ENCODE data around the gene CORIN. TPM values are rescaled to one million over a fixed set of nuclear protein-coding genes. Genes with fewer than 3 reads are reported as not detected.

The CORIN gene
- polyA plus RNA-seq, 1 donor (not counting 4 experiments of a cell fraction or from before 2014, with no cell fraction given), result 0.14 TPM

DNA sequence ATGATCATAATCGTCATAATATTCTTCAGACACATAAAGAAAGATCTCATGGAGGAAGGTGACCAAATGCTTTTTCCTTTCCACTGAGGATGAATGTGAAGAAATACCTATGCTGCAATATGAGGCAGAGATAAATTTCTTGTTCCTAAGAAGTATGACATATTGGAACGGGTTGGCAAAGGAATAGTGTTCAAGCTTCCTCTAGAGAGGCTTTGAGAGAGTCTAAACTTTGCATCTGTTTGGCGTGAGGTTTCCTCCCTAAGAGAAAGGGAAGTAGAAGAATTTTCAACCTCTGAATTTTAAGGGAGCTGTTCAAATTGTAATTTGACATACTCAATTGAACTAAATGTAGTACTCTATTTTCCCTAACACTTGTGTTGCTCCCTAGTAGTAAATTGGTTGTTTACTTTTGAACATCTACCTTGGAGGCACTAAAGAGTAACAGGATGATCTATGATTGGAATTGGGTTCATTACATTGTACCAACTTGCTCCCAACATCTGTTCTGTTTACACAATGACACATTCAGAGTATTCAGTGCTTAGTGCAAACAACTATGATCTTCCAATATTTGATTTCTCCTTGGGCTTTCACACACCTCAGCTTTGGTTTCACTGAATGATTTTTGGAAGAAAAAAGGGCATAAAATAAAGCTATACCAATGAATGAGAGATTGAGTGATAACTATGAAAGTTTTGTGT is 122.0 kb downstream of the CORIN start:
- no peak for TF ChIP-seq CTCF (optimal IDR thresholded peaks at IDR 0.05 in 1 of 3, IDR thresholded peaks at IDR 0.05 in 1 of 3, conservative IDR thresholded peaks at IDR 0.05 in 1 of 3; ENCODE audit: extremely low read depth in 1 of 3, insufficient read depth in 2 of 3, low read length in 3 of 3)
- no peak for TF ChIP-seq EZH2 (IDR thresholded peaks at IDR 0.05; ENCODE audit: low read length)
- no peak for DNase-seq (ENCODE audit: low read depth, low spot score)
- H3K4me2 ChIP-seq (ENCODE audit: control insufficient read depth, extremely low read depth, insufficient read depth, low read depth, low read length), result no peak overlapping the region

GRCh38 chr4:47714269-47714668 is 123.6 kb downstream of the CORIN start:
- no peaks in the 10 kb centered on the region for H3K4me1 ChIP-seq (ENCODE audit: control insufficient read depth, extremely low read depth, insufficient read depth, low read length)
- no peak overlapping the region for H3K27ac ChIP-seq (ENCODE audit: control insufficient read depth, insufficient read depth, low read length)
- H3K9me1 ChIP-seq (ENCODE audit: control insufficient read depth, extremely low read depth, insufficient read depth, low read length), result no peaks in the 10 kb centered on the region
- no peak overlapping the region for H3K4me3 ChIP-seq (ENCODE audit: control insufficient read depth in 2 of 3, extremely low read depth in 1 of 3, insufficient read depth in 2 of 3, low read depth in 1 of 3, low read length in 3 of 3)
- H3K79me2 ChIP-seq (ENCODE audit: control insufficient read depth, insufficient read depth, low read length), result no peaks in the 10 kb centered on the region
- H3K36me3 ChIP-seq (ENCODE audit: control insufficient read depth in 2 of 2, extremely low read depth in 1 of 2, insufficient read depth in 2 of 2, low read length in 2 of 2), result no peaks in the 10 kb centered on the region
- H4K20me1 ChIP-seq (ENCODE audit: control insufficient read depth, extremely low read depth, insufficient read depth, low read length), result no peaks in the 10 kb centered on the region
- dilution Hi-C loops (cut with MboI; ENCODE audit: extremely low pct_ligation_motif_present, low sequenced_read_pairs), result no loop called here
- no peaks in the 10 kb centered on the region for H3K9me3 ChIP-seq (ENCODE audit: control insufficient read depth, low read depth, low read length)
- no peak for TF ChIP-seq CTCF (optimal IDR thresholded peaks at IDR 0.05 in 1 of 3, IDR thresholded peaks at IDR 0.05 in 1 of 3, conservative IDR thresholded peaks at IDR 0.05 in 1 of 3; ENCODE audit: extremely low read depth in 1 of 3, insufficient read depth in 2 of 3, low read length in 3 of 3)
- TF ChIP-seq EZH2 (IDR thresholded peaks at IDR 0.05; ENCODE audit: low read length), result no peak
- FAIRE-seq (no peak), DNase-seq (ENCODE audit: low read depth, low spot score) (no peak)
- no peak overlapping the region for H3K4me2 ChIP-seq (ENCODE audit: control insufficient read depth, extremely low read depth, insufficient read depth, low read depth, low read length)
- H2AFZ ChIP-seq (ENCODE audit: control insufficient read depth, low read length), result no peak overlapping the region
- no peak overlapping the region for H3K9ac ChIP-seq (ENCODE audit: control insufficient read depth, extremely low read depth, insufficient read depth, low read length)
- H3K27me3 ChIP-seq (ENCODE audit: control insufficient read depth, extremely low read depth, insufficient read depth, low read length), result peaks cover 4% of the 10 kb centered on the region

More for the DNA sequence above, 122.0 kb downstream of the CORIN start:
- dilution Hi-C loops (cut with MboI; ENCODE audit: extremely low pct_ligation_motif_present, low sequenced_read_pairs), result no loop called here
- Histone ChIP-seq H4K20me1 (ENCODE audit: control insufficient read depth, extremely low read depth, insufficient read depth, low read length) (no peaks in the 10 kb centered on the region), H2AFZ (ENCODE audit: control insufficient read depth, low read length) (no peak overlapping the region), H3K9me3 (ENCODE audit: control insufficient read depth, low read depth, low read length) (no peaks in the 10 kb centered on the region), H3K27ac (ENCODE audit: control insufficient read depth, insufficient read depth, low read length) (no peak overlapping the region), H3K79me2 (ENCODE audit: control insufficient read depth, insufficient read depth, low read length) (no peaks in the 10 kb centered on the region), H3K27me3 (ENCODE audit: control insufficient read depth, extremely low read depth, insufficient read depth, low read length) (peaks cover 4% of the 10 kb centered on the region), H3K4me3 (ENCODE audit: control insufficient read depth in 2 of 3, extremely low read depth in 1 of 3, insufficient read depth in 2 of 3, low read depth in 1 of 3, low read length in 3 of 3) (no peak overlapping the region), H3K9ac (ENCODE audit: control insufficient read depth, extremely low read depth, insufficient read depth, low read length) (no peak overlapping the region), H3K9me1 (ENCODE audit: control insufficient read depth, extremely low read depth, insufficient read depth, low read length) (no peaks in the 10 kb centered on the region), H3K4me1 (ENCODE audit: control insufficient read depth, extremely low read depth, insufficient read depth, low read length) (no peaks in the 10 kb centered on the region), H3K36me3 (ENCODE audit: control insufficient read depth in 2 of 2, extremely low read depth in 1 of 2, insufficient read depth in 2 of 2, low read length in 2 of 2) (no peaks in the 10 kb centered on the region)
- FAIRE-seq, result no peak

Measured in keratinocyte (primary cell).